Muscle of arm (tissue), 12 donors: ENCODE results near the gene TMCO6. TPM values are rescaled to one million over a fixed set of nuclear protein-coding genes. Genes with fewer than 3 reads are reported as not detected.

Source experiments
- DNase-seq: peaks from one replicate; pipeline ENCODE4 v3.0.0-alpha.2; 2013
- polyA plus RNA-seq, 12 donors: library from polyadenylated mRNA; unstranded; fragments of 120-200 nt; gene quantifications; one replicate each; pipeline ENCODE4 v1.2.1, GENCODE V29; 2013; ENCODE audit not compliant: insufficient read length in 12 of 12

TMCO6 gene
- polyA plus RNA-seq, 12 donors, result 6.0 to 21.9 (median 8.0) TPM; not detected in 1

DNA sequence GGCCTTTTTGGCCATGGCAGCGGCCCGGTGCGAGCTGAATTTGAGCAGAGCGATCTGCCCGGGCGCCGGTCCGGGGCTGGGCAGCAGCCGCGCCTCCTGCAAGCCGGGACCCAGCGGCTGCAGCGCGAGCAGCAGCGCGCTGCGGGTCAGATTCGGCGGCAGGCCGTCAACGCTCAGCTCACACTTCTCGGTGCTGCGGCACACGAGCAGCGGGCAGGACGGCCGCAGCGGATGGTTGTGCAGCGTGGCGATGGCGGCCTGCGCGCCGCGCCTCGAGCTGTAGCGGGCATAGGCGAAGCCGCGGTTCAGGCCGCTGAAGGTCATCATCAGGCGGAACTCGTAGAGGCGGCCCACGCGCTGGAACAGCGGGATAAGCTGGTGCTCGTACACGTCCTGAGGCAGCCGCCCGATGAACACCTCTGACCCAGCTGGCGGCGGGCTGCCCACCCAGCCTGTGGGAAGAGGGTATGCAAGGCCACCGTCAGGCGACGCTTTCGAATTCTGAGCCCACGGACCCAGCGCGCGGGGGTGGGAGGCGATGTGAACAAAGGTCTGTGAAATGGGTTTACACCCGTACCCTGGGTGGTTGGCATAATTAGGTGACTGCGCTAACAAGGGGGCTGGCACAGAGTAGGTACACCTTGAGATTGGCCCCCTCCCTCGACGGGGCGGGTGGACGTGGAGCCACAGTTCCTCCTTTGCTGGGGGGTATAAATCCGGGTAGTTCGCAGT is 33.4 kb downstream of the TMCO6 start:
- no peak for DNase-seq

DNA sequence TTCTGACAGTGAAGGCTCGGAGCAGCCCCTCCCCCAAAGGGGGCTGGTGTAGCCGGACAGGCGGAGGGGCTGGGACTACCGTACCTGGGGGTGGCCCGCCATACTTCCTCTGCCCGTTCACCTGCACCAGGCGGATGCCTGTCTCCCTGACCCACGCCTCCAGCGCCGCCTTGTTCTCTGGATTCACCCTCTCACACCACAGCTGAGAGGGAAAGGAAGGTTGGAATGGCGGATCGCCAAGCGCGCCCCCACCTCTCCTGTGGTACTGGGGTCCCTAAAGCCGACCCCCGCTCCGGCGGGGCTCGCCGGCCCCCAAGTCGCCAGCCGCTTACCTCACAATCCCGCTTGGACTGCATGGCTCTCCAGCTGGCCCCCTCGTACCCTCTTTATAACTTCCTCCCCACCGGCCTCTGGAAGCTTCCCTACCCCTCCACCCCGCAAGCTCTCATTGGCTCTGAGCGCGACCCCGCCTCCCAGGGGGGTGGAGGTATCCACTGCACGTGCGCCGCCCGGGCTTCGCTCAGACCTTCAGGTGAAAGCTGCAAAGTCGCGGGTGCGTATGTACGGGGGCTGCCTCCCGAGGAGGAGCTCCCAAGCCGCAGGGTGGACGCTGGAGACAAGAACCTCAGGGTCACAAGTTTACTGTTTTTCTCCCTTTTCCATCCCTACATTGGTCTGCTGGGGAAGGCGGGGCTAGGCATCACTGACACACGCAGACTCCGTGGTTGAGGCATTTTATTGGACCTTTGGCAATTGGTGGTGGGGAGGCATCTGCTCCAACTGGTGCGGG is 34.1 kb downstream of the TMCO6 start, which contains the start of gene DND1:
Gene DND1, minus strand, starts transcription at position 390 of the 790 bp plus-strand sequence. Its CDS starts 34 bp downstream, at position 356.
- DNase-seq, result no peak

DNA sequence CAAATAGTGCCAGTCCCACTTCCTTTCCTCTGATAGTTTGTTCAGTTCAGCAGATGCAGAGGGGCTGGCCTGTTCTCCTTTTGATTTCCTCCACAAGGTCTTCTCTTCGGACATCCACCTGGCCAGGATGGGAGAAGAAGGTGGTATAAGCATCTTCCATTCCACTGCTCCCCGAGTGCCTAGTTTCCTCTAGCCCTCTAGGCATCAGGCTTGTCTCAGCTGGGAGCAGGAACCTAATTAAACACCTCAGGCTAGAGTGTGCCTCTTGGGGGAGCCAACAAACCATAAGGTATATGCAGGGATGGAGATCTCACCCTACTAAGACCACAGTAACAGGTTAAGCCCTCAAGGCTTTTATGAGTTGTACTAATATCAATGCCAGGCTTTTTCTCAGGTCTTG is 35.0 kb downstream of the TMCO6 start:
- no peak for DNase-seq

DNA sequence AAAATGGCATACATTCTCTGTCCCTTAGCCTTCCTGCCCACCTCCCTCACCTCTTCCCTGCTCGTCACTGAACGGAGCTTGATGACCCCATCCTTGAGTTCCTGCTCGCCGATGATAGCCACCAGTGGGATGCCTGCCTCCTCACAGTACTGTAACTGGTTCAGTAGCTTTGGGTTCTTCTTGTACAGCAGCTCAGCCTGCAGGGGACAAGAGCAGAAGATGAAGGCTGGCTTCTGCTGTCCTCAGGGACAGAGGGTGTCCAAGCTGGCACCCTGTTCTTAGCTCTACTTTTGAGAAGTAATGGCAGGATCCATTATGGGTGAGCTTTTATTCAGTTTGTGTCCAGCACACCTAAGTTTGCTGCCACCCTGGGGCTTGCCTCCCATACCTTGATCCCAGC is 35.4 kb downstream of the TMCO6 start:
- no peak for DNase-seq

DNA sequence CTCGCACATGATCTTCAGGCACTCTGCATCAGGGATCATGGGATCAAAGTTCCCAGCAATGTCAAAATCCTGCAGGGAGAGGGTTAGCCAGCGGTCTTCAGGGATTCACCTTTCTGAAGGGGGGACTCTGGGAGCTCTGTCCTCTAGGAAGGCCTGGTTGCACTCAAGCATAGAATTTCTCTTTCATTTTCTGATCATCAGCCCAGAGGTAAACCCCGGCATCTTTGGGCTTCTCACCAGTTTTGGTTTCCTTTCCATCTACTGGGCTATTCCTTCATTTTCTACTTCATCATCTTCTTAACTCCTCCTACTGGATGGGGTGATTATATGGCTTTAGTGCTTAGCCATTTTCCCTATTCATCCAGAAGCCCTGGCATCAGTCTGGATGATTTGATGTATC is 38.7 kb downstream of the TMCO6 start:
- no peak for DNase-seq

DNA sequence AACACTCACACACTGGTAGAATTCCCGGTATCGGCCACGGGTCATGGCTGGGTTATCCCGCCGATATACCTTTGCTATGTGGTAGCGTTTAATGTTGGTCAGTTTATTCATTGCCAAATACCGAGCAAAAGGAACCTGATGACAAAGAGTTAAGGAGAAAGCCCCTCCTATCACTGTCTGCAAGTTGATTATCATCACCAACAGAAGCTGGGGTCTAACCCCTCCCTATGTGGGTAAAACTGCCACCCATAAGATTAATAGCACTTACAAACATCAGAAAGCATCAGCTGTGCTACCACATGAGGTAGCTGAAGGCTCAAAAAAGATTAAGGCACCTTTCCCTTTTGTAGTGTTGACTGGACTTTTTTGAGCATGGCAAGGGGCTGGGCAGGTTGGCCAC is 39.7 kb downstream of the TMCO6 start:
- no peak for DNase-seq

DNA sequence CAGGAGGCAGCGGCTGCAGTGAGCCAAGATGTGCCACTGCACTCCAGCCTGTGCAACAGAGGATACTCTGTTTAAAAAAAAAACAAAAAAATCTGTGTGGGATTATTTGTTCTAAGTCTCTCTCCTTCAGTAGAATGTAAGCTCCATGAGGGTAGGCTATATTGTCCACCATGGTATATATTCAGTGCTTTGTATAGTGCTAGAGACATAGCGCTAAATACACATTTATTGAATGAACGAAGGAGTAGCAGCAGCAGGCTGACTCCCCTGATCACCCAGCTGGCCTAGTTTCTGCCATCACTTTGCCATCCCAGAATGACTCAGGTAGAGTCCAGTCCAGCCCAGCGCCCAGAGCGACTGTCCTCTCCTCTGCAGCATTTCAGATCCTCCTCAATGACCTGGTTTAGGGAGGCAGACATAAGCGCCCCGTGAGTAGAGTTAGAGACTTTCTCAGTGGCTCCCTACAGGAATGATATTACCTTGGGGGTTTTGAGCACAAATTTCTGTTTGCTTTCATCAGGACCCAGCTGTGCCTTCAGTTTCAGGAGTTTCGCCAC is 51.2 kb downstream of the TMCO6 start:
- no peak for DNase-seq

DNA sequence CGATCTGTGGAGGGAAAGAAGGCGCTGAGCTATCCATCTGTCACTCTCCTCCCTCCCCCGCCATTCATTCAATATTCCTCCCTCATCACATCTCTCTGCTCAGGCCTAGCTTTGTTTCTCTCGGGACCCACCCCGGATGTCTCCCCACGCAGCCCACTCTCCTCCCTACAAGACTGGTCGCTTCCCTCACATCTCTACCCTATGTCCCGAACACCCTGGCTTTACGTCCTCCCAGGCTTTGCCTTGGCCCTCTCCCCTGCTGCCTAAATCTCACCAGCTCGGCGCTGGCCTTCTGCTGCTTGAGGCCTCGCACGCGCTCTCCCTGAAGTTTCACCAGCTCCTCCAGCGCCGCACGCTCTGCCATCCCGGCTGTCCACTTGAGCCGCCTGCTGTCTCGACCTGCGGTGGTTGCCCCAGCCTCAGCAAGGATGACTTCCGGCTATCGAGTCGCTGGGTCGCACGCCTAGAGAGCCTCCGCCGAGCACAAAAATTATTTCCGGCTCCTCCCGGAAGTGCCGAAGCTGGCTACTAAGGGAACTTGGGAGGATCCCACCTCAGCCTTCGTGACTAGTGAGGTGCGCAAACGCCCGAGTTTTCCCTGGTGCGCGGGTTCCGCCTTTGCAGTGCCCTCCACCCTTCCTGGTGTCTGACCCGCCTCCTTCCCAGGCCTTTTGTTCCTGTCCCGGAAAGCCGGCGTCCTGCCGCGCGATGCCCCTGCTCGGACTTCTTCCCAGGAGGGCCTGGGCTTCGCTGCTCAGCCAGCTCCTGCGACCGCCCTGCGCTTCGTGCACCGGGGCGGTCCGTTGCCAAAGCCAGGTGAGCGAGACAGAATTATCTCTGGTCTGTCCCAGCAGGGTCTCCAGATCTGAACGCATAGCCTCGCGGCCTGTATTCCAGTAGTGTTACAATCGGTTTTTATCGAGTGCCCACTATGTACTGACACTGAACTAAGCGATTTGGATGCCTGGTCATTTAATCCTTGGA is 52.0 kb downstream of the TMCO6 start, which contains the start of the genes HARS1 and HARS2:
Gene HARS1, minus strand, starts transcription at position 430 of the 984 bp plus-strand sequence. Its CDS starts 66 bp downstream, at position 364.
Gene HARS2, plus strand, starts transcription at position 515 of the 984 bp plus-strand sequence. Its CDS starts 194 bp downstream, at position 709.
- DNase-seq, result peak; percentile 92

DNA sequence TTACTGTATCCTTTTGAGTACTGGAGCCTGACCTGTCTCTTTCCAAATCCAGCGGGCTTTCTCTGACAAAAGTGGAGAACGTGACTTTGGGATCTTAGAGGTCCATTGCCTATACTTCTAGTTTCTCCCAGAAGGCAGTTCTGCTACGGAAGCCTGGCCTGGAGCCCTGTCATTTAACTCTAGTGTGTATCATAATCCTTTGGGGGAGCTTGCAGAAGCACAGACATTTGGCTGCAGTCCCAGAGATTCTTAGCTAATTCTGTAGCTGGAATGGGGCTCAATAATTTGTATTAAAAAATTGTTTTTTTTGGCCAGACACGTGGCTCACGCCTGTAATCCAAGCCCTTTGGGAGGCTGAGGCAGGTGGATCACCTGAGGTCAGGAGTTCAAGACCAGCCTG is 55.0 kb downstream of the TMCO6 start:
- no peak for DNase-seq

Other genes with a start within 250 kb of the TMCO6 start
- 10 to 100 TPM in 11 of 12 donors, not detected in 1; 54.8 to 98.4 (median 69.7) TPM for gene ANKHD1, start 237.6 kb upstream of the TMCO6 start, polyA plus RNA-seq
- 10 to 100 TPM in 3 of 12 donors, 1 to 10 TPM in 7, not detected in 2; 5.0 to 11.0 (median 8.6) TPM for gene EIF4EBP3, start 91.8 kb upstream of the TMCO6 start, polyA plus RNA-seq
- 10 to 100 TPM in 11 of 12 donors, not detected in 1; 16.2 to 25.3 (median 21.7) TPM for gene SRA1, start 82.0 kb upstream of the TMCO6 start, polyA plus RNA-seq
- 10 to 100 TPM in 11 of 12 donors, not detected in 1; 14.8 to 40.5 (median 22.9) TPM for gene APBB3, start 74.9 kb upstream of the TMCO6 start, polyA plus RNA-seq
- gene SLC35A4, start 74.6 kb upstream of the TMCO6 start, polyA plus RNA-seq, result 10 to 100 TPM in 11 of 12 donors, not detected in 1; 35.4 to 65.9 (median 56.3) TPM
- 10 to 100 TPM in 11 of 12 donors, not detected in 1; 14.9 to 25.8 (median 17.4) TPM for gene CD14, start 6.3 kb upstream of the TMCO6 start, polyA plus RNA-seq
- gene NDUFA2, start 8.2 kb downstream of the TMCO6 start, polyA plus RNA-seq, result 10 to 100 TPM in 11 of 12 donors, not detected in 1; 28.6 to 63.2 (median 52.0) TPM
- gene IK, start 8.4 kb downstream of the TMCO6 start, polyA plus RNA-seq, result 100 to 1,000 TPM in 4 of 12 donors, 10 to 100 TPM in 7, not detected in 1; 83.7 to 175 (median 93.7) TPM
- 10 to 100 TPM in 11 of 12 donors, not detected in 1; 11.1 to 17.2 (median 13.0) TPM for gene WDR55, start 25.5 kb downstream of the TMCO6 start, polyA plus RNA-seq
- under 1 TPM in 4 of 12 donors, not detected in 8; 0.09 to 0.27 (median 0.22) TPM for gene DND1, start 34.1 kb downstream of the TMCO6 start, polyA plus RNA-seq
- 10 to 100 TPM in 11 of 12 donors, not detected in 1; 28.7 to 58.3 (median 48.2) TPM for gene HARS1, start 51.9 kb downstream of the TMCO6 start, polyA plus RNA-seq
- gene HARS2, start 52.0 kb downstream of the TMCO6 start, polyA plus RNA-seq, result 10 to 100 TPM in 11 of 12 donors, not detected in 1; 23.0 to 36.9 (median 26.0) TPM
- 100 to 1,000 TPM in 1 of 12 donors, 10 to 100 TPM in 10, not detected in 1; 74.3 to 102 (median 83.6) TPM for gene ZMAT2, start 61.0 kb downstream of the TMCO6 start, polyA plus RNA-seq
- under 1 TPM in 4 of 12 donors, not detected in 8; 0.04 to 0.12 (median 0.07) TPM for gene PCDHA1, start 146.7 kb downstream of the TMCO6 start, polyA plus RNA-seq
- gene PCDHA2, start 155.4 kb downstream of the TMCO6 start, polyA plus RNA-seq, result under 1 TPM in 7 of 12 donors, not detected in 5; 0.04 to 0.16 (median 0.10) TPM
- under 1 TPM in 10 of 12 donors, not detected in 2; 0.09 to 0.48 (median 0.18) TPM for gene PCDHA3, start 161.6 kb downstream of the TMCO6 start, polyA plus RNA-seq
- under 1 TPM in 10 of 12 donors, not detected in 2; 0.16 to 0.39 (median 0.31) TPM for gene PCDHA4, start 167.6 kb downstream of the TMCO6 start, polyA plus RNA-seq
- under 1 TPM in 6 of 12 donors, not detected in 6; 0.04 to 0.19 (median 0.09) TPM for gene PCDHA5, start 182.2 kb downstream of the TMCO6 start, polyA plus RNA-seq
- under 1 TPM in 9 of 12 donors, not detected in 3; 0.07 to 0.50 (median 0.17) TPM for gene PCDHA6, start 188.5 kb downstream of the TMCO6 start, polyA plus RNA-seq
- under 1 TPM in 9 of 12 donors, not detected in 3; 0.05 to 0.28 (median 0.17) TPM for gene PCDHA7, start 194.8 kb downstream of the TMCO6 start, polyA plus RNA-seq
- gene PCDHA8, start 201.7 kb downstream of the TMCO6 start, polyA plus RNA-seq, result under 1 TPM in 4 of 12 donors, not detected in 8; 0.05 to 0.14 (median 0.07) TPM
- under 1 TPM in 6 of 12 donors, not detected in 6; 0.03 to 0.07 (median 0.03) TPM for gene PCDHA9, start 208.9 kb downstream of the TMCO6 start, polyA plus RNA-seq
- under 1 TPM in 10 of 12 donors, not detected in 2; 0.04 to 0.25 (median 0.10) TPM for gene PCDHA10, start 216.4 kb downstream of the TMCO6 start, polyA plus RNA-seq
- under 1 TPM in 7 of 12 donors, not detected in 5; 0.05 to 0.38 (median 0.14) TPM for gene PCDHA11, start 229.5 kb downstream of the TMCO6 start, polyA plus RNA-seq
- under 1 TPM in 6 of 12 donors, not detected in 6; 0.04 to 0.28 (median 0.06) TPM for gene PCDHA12, start 235.9 kb downstream of the TMCO6 start, polyA plus RNA-seq
- gene PCDHA13, start 242.7 kb downstream of the TMCO6 start, polyA plus RNA-seq, result 1 to 10 TPM in 1 of 12 donors, under 1 TPM in 7, not detected in 4; 0.03 to 2.8 (median 0.06) TPM